Transverse colon (tissue), 4 donors: ENCODE measurements around the gene NID1.

Source experiments
- POLR2AphosphoS5 ChIP-seq, 3 donors: sonication (generic); formaldehyde crosslinking; IDR thresholded peaks; one replicate each; pipeline ENCODE4 v1.6.1; 2016; ENCODE audit warnings: antibody characterized with exemption in 3 of 3
- TF ChIP-seq, protein P1 (sequence below), 5 experiments: fragments of 200-600 bp in 3 of 5; fragments of 450-650 bp in 2 of 5; sonication (generic) in 3 of 5; IDR thresholded peaks; 1 replicate in 2 of 5; 2 replicates in 3 of 5; pipeline ENCODE4 v1.5.1; 2016 to 2017; ENCODE audit warnings: antibody characterized with exemption in 5 of 5, inconsistent platforms in 3 of 5, mild to moderate bottlenecking in 2 of 5, moderate library complexity in 1 of 5

DNA sequence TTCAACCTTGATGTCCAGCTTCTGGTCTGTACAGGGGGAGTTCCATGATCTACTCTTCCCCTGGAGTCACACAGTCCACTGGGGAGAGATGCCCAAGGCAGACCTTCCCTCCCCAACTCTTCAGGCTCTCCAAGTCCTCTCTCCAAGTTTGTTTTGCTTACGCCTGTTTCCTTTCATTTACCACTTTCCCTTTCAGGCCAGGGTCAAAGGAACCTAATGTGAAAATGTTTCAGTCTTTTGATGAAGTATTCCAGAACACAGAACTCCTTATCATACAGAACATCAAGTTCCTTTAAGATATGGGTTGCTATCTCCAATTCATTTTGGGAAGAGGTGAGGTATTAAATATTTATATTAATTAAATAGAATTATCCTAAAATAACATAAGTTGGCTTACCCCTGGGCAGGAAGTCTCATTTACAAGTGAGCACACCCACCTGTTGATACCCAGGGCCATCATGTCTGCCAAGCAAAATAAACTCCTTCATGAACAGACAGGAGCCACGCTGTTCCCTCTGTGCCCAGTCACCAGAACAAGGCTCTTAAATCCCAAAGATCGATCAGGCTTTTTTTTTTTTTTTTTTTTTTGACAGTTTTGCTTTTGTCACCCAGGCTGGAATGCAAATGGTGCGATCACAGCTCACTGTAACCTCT lies 116.0 kb downstream of the NID1 start:
- no peak for TF ChIP-seq POLR2AphosphoS5 (IDR thresholded peaks at IDR 0.05)
- TF ChIP-seq, protein P1, sequence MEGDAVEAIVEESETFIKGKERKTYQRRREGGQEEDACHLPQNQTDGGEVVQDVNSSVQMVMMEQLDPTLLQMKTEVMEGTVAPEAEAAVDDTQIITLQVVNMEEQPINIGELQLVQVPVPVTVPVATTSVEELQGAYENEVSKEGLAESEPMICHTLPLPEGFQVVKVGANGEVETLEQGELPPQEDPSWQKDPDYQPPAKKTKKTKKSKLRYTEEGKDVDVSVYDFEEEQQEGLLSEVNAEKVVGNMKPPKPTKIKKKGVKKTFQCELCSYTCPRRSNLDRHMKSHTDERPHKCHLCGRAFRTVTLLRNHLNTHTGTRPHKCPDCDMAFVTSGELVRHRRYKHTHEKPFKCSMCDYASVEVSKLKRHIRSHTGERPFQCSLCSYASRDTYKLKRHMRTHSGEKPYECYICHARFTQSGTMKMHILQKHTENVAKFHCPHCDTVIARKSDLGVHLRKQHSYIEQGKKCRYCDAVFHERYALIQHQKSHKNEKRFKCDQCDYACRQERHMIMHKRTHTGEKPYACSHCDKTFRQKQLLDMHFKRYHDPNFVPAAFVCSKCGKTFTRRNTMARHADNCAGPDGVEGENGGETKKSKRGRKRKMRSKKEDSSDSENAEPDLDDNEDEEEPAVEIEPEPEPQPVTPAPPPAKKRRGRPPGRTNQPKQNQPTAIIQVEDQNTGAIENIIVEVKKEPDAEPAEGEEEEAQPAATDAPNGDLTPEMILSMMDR (IDR thresholded peaks at IDR 0.05): no peak
